ENCODE data around the gene PP2D1.
"Not testable (repeated sequence)": the region's sequence is repeated elsewhere in the genome, so short reads cannot be mapped to it uniquely, and the experiment has no call there.

PP2D1 gene

DNA sequence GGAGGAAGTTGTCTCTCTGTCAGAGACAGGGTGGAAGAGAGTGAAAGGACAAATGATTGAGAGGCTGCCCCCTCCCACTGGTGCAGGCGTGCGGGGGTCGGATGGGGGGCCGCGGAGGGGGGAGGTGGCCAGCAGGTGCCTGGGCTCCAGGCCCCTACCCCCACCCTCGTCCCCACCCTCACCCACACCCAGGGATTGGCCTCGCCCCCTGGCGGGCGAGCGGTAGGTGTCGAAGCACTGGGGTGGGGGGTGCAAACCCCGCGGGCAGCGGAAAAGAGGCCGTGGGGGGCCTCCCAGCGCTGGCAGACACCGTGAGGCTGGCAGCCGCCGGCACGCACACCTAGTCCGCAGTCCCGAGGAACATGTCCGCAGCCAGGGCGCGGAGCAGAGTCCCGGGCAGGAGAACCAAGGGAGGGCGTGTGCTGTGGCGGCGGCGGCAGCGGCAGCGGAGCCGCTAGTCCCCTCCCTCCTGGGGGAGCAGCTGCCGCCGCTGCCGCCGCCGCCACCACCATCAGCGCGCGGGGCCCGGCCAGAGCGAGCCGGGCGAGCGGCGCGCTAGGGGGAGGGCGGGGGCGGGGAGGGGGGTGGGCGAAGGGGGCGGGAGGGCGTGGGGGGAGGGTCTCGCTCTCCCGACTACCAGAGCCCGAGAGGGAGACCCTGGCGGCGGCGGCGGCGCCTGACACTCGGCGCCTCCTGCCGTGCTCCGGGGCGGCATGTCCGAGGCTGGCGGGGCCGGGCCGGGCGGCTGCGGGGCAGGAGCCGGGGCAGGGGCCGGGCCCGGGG lies 27.9 kb upstream of the PP2D1 start, which contains the start of gene KAT2B:
KAT2B (plus strand) TSS at position 682 of the 783 bp plus-strand sequence; CDS start at position 714, 32 bp downstream.
- DNase-seq: peak; percentile 88

DNA sequence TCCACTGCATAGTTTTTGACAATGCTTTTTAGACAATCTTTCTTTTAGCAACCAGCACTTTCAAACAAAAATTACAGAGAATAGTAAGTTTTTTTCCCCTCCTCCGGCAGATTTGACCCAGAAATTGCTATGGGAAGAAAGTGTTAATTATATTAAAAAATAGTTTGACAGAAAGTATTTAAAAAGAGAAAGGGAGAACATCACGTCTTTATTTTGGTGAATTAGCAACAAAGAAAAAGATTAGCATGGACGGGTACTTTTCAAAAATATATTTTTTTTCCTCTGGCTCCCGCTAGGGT lies 27.4 kb upstream of the PP2D1 start:
- DNase-seq: no peak

DNA sequence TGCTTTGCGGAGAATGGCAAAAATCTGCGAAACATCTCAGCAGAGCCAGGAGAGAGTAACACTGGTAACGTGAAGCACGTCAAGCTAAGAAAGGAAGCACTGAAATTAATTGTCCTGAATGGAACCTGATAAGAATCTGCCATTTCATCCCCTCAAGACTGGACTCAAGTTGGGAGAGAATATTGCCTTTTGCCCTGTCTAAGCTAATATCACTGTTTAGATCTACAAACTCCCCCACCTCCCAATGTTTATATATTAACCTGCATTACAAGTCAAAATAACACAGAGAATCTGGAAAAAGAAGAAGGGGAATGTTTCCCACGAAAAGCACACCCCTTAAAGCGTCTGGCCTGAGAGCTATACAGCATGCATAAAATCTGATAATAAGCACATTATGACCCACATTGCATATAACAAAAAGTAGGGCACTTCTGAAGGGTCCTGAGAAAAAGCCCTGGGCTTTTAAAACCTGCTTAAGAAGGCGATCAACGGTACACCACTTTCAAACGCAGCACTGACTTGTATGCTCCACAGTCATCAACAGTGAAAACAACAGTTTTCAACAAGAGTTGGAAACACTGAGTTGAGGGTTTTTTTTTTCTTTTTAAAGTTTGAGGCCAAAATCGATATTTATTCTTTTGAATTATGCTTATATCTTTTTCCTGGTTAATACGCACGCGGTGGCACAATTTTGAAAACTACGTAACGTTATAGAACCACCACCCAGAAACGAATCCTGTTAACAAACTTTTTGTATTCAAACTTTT lies 26.8 kb upstream of the PP2D1 start:
- DNase-seq: no peak

- no peak for DNase-seq
Observed at GRCh38 chr3:20037255-20037996, 25.4 kb upstream of the PP2D1 start.

DNA sequence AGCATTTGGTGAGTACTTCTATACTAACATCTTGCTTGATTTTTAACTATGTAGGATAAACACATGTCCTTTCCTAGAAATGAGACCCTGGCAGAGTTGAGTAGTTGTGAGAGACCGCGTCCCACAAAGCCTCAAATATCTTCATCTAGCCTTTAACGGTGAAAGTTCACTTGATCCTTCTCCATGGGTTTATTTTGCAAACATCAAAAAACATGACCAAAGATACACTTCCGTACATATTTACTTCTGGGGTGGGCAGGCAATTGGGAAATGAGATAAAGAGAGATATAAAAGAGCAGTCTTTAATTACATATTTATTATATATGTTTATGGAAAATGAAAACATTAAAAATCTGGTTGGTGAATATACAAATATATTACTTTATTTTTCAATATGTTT lies 23.0 kb upstream of the PP2D1 start:
- DNase-seq: no peak

DNA sequence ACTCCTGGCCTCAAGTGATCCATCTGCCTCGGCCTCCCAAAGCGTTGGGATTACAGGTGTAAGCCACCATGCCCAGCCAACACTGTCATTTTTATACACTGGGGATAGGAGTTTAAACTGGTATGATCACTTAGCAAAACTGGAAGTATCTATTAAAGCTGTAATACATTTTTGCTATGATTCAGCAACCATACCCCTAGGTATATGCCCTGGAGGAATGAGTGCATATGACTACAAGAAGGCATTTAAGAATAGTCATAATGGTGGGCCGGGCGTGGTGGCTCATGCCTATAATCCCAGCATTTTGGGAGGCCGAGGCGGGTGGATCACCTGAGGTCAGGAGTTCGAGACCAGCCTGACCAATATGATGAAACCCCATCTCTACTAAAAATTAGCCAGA lies 19.9 kb upstream of the PP2D1 start:
- DNase-seq: not testable (repeated sequence)

DNA sequence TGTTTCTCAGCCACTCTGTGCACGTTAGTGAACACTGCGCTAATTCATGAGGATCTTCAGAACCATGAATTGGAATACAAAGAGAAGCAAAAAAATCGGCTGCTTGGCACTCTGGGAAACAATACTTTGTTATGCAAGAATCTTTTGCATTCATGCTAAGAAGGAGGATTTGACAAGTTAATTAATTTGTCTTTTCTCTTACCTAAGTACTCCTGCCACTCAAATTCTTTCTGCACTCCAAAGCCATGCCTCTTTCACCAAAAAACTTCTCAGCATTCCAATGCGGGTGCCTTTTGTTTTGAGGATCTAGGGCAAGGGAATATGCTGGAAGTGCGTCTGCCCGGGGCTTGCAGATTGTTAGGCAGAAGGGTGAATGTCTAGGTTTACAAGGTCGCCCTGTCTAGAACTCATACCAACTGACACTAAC lies 16.9 kb upstream of the PP2D1 start:
- no peak for DNase-seq

DNA sequence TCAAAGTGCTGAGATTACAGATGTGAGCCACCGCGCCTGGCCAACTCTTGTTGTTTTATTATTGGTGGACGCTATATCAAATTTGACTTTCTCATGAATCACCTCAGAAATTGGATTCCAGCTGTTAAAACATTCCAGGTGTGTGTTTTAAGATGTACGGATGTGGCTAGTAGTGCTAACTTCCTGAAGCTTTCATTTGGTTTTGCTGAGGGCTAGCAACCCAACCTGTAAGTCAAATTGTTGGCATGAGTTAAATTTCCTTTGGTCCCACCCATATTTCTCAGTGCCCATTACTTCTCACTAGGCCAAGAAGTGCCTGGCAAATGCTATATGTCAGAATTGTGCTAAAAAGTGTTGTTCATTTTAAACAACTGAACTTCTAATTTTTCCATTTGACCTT lies 15.1 kb upstream of the PP2D1 start:
- no peak for DNase-seq

- DNase-seq: no peak
Observed at GRCh38 chr3:20023623-20024405, 11.8 kb upstream of the PP2D1 start.

GRCh38 chr3:20022954-20023622 lies 11.0 kb upstream of the PP2D1 start:
- no peak for DNase-seq

- DNase-seq: not testable (repeated sequence)
Observed at GRCh38 chr3:20016076-20016475, 4.0 kb upstream of the PP2D1 start.

DNA sequence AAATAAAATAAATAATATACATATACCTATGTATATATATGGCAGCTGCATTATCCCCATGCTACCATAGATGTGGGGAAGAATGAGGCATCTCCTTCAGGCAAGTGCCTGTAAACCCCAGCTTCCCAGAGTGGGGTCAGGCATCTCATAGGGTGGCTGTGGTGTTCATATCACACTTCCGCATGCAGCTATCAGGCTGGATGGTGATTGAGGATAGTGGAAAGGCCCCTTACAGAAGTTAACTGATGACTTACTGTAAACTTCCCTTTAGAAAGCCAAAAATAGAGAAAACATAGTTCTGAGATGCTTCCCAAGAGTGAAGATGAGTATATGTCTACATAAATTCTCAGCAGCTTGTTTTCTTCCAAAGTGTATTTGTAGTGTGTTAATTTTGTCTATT lies 3.5 kb upstream of the PP2D1 start:
- DNase-seq: no peak

DNA sequence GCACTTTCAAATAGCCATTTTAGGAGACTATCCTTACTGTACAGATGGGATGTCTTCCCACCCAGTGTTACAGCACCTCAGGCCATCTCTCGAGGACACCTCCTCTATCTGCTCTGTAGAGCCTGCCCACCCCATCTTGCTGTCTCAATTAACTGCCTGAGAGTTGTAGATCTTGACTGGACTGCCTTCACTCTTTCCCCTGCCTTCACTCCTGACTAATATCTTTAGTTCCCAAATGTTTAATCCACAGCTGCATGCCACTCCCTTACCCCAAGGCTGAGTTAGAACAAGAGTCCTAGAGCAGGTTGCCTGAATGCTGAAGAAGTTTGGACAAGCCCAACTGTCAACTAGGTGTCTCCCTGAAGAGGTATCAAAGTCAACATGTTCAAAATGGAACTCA lies 1.3 kb upstream of the PP2D1 start:
- DNase-seq: no peak

DNA sequence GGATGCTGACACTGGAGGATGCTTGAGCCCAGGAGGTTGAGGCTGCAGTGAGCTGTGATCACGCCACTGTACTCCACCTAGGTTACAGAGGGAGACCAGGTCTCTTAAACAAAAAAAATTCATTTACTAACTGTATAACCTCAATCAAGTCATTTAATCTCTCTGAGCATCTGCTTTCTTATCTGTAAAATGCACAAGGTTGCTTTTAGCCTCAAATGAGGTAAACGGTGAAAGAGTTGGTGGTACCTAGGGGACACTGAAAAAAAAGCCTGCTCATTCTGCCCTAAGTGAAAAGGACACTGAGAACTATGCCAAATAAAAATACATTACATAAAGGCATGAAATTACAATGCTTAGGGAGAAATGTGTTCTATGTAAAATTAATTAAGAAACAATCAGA lies 3.4 kb downstream of the PP2D1 start:
- no peak for DNase-seq

DNA sequence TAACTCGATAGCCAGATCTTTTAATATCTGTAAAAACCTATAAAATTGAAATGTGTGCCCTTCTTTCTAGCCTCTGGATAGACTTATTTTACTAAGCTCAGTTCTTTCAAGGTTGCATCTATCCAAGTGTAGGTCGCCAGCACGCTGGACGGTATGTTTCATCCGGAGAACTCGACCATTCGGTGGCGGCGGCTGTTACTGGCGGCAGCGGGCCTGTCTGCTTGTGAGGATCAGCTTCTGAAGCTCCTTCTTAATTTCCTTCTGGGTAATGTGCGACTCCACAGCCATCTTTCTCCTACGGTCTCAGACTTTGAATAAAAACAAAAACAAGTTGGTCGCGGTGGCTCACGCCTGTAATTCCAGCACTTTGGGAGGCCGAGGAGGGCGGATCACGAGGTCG lies 4.1 kb downstream of the PP2D1 start:
- DNase-seq: no peak

GRCh38 chr3:20001932-20002331 lies 10.1 kb downstream of the PP2D1 start:
- no peak for DNase-seq

- DNase-seq: no peak
Observed at GRCh38 chr3:19997502-19997901, 14.6 kb downstream of the PP2D1 start.

GRCh38 chr3:19994796-19995195 lies 17.3 kb downstream of the PP2D1 start:
- no peak for DNase-seq

- DNase-seq: not testable (repeated sequence)
Observed at GRCh38 chr3:19988904-19989303, 23.2 kb downstream of the PP2D1 start.

- DNase-seq: no peak
Observed at GRCh38 chr3:19972054-19972453, 40.0 kb downstream of the PP2D1 start.

GRCh38 chr3:19970327-19970726 lies 41.7 kb downstream of the PP2D1 start:
- no peak for DNase-seq

- no peak for DNase-seq
Observed at GRCh38 chr3:19967812-19968211, 44.3 kb downstream of the PP2D1 start.

All from activated CD4-positive, alpha-beta T cell treated with anti-CD3 and anti-CD28 coated beads, Interleukin-2, Interleukin-6, amounts not matched to agents 100 ng/mL and 50 ng/mL, durations not matched to agents 16 hours and 8 hours (primary cell).